Naive thymus-derived CD4-positive, alpha-beta T cell (primary cell): ENCODE results near the gene CAPN7. TPM values are rescaled to one million over a fixed set of nuclear protein-coding genes. Genes with fewer than 3 reads are reported as not detected.
A peak's percentile ranks its signal among the peaks of the same experiment; 100 is the strongest.

Experiments used
- ATAC-seq: fragments of 150-1000 bp; cut with Tn5 transposase; 2 replicates; pipeline ENCODE4 v1.10.0; 2021; ENCODE audit warnings: mild to moderate bottlenecking, moderate library complexity
- CTCF ChIA-PET: fragments of 350-600 bp; sonication (Branson Sonifier 250); formaldehyde crosslinking; loops from one replicate; lab custom pipeline; 2021; ENCODE audit warnings: antibody characterized with exemption; lab: Charles Lee
- POLR2A ChIA-PET: fragments of 350-600 bp; sonication (Branson Sonifier 250); formaldehyde crosslinking; loops from one replicate; lab custom pipeline; 2021; ENCODE audit warnings: antibody characterized with exemption, inconsistent platforms; lab: Charles Lee
- DNase-seq, 9 donors: peaks; one replicate each; pipeline versions ENCODE4 v3.0.0 to v3.0.0-alpha.2; 2020 to 2022; ENCODE audit warnings: mixed read lengths in 1 of 9
- H3K27ac ChIP-seq: one replicate; pipeline ENCODE4 v1.7.0; 2013; ENCODE audit warnings: mild to moderate bottlenecking, low read depth, low read length, moderate library complexity
- H3K27me3 ChIP-seq, 2 donors: one replicate each; pipeline ENCODE4 v1.7.0; 2013; ENCODE audit warnings: low read length in 2 of 2, mild to moderate bottlenecking in 2 of 2, moderate library complexity in 2 of 2; ENCODE audit not compliant: control insufficient read depth in 2 of 2, insufficient read depth in 2 of 2
- H3K36me3 ChIP-seq, 3 experiments: 1 replicate in 2 of 3; 2 replicates in 1 of 3; pipeline ENCODE4 v1.7.0; 2013; ENCODE audit warnings: low read length in 3 of 3, mild to moderate bottlenecking in 3 of 3, moderate library complexity in 1 of 3; ENCODE audit not compliant: insufficient read depth in 3 of 3, control insufficient read depth in 2 of 3
- H3K4me1 ChIP-seq, 2 donors: one replicate each; pipeline ENCODE4 v1.7.0; 2013; ENCODE audit warnings: low read length in 2 of 2, mild to moderate bottlenecking in 2 of 2, moderate library complexity in 1 of 2; ENCODE audit not compliant: control insufficient read depth in 2 of 2, insufficient read depth in 2 of 2
- H3K4me3 ChIP-seq: 2 replicates; pipeline ENCODE4 v1.7.0; 2013; ENCODE audit warnings: mild to moderate bottlenecking, low read length
- H3K9me3 ChIP-seq, 3 experiments: 1 replicate in 2 of 3; 2 replicates in 1 of 3; pipeline ENCODE4 v1.7.0; 2013; ENCODE audit warnings: low read length in 3 of 3; ENCODE audit not compliant: control insufficient read depth in 2 of 3
- H3K27ac Mint-ChIP-seq, 9 donors: one replicate each; pipeline ENCODE4 v1.8.0; 2020 to 2022; ENCODE audit warnings: mixed read lengths in 9 of 9, mild to moderate bottlenecking in 8 of 9, moderate library complexity in 5 of 9, inconsistent platforms in 2 of 9
- H3K27me3 Mint-ChIP-seq, 5 donors: one replicate each; pipeline ENCODE4 v1.8.0; 2021 to 2022; ENCODE audit warnings: mixed read lengths in 5 of 5, mild to moderate bottlenecking in 1 of 5
- H3K36me3 Mint-ChIP-seq, 5 donors: one replicate each; pipeline ENCODE4 v1.8.0; 2020 to 2022; ENCODE audit warnings: mixed read lengths in 5 of 5, mild to moderate bottlenecking in 3 of 5, inconsistent platforms in 1 of 5
- H3K4me1 Mint-ChIP-seq, 7 donors: one replicate each; pipeline ENCODE4 v1.8.0; 2020 to 2022; ENCODE audit warnings: mixed read lengths in 7 of 7, mild to moderate bottlenecking in 3 of 7, inconsistent platforms in 1 of 7
- H3K4me3 Mint-ChIP-seq, 10 donors: one replicate each; pipeline ENCODE4 v1.8.0; 2020 to 2022; ENCODE audit warnings: mild to moderate bottlenecking in 10 of 10, mixed read lengths in 10 of 10, moderate library complexity in 6 of 10, inconsistent platforms in 2 of 10
- H3K9me3 Mint-ChIP-seq, 11 donors: one replicate each; pipeline ENCODE4 v1.8.0; 2020 to 2022; ENCODE audit warnings: mixed read lengths in 11 of 11, mild to moderate bottlenecking in 4 of 11, inconsistent platforms in 1 of 11, moderate library complexity in 1 of 11
- intact Hi-C, 2 donors: fragments of 100-400 bp; cut with micrococcal nuclease; formaldehyde crosslinking; loops; one replicate each; pipeline ENCODE4 v1.15.1; 2023
- polyA plus RNA-seq, 2 donors: library from polyadenylated mRNA; unstranded; fragments of 300-500 nt; fragmentation: Illumina TruSeq; gene quantifications; one replicate each; pipeline ENCODE4 v1.2.3, GENCODE V29; 2021
- total RNA-seq, 6 experiments: library from RNA in 5 of 6; stranded (reverse) in 5 of 6; gene quantifications; 1 replicate in 5 of 6; 2 replicates in 1 of 6; pipeline ENCODE4 v1.2.3 and lab custom pipeline; 2021 to 2026

CAPN7 gene
- total and polyA plus RNA-seq, 7 experiments from 2014 or later, result 23.4 to 104 (median 61.5) TPM

DNA sequence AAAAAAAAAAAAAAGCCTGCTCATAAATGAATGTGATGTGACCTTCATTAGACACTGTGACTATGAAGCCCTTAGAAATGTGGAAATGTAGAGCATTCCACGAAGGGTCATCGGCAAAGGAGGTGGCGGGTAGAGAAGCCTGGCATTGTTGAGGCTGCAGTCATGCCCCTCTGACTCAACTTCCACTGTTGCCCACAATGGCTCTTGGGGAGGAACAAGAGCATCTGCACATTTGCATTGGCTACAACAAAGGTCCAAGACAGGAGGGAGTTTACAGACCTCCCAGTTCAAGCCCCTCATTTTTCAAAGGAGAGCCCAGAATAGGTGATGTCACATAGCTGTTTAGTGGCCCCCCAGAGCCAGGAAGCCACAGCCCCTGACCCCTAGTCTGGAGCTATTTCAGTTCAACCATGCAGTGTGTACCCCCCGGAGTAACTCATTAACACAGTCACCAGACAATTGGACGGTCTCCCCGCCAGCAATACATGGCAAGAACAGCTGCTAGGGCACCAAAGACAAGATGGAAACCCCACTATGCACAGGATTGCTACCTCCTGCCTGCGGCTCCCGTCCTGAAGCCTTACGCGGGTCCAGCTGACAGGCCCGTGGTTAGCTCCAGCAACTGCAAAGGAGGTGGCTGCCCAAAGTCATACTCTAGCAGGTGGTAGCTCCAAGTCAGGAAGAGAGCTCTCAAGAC, 70.1 kb downstream of the CAPN7 start:
- peaks cover 65 to 97% (median 90%) of the 10 kb centered on the region in 7 donors for H3K4me1 Mint-ChIP-seq
- ChIA-PET CTCF (interaction anchor here (0.8 to 1.7 kb wide), 4 partner anchors 11 to 57 kb away, joined by 3 to 7 read pairs (median 4); no protein-coding TSS in a partner anchor), POLR2A (interaction anchor here (0.6 to 2.3 kb wide), 8 partner anchors 9 to 57 kb away, joined by 3 to 10 read pairs (median 4); partner anchors contain the start of gene SH3BP5)
- peaks cover 0 to 26% (median 5%) of the 10 kb centered on the region in 5 donors for H3K36me3 Mint-ChIP-seq
- H3K27ac ChIP-seq, result no peak overlapping the region
- ATAC-seq, result no peak
- no peaks in the 10 kb centered on the region for H3K9me3 ChIP-seq
- intact Hi-C loops, result no loop called here
- H3K9me3 Mint-ChIP-seq, result no peaks in the 10 kb centered on the region
- H3K4me1 ChIP-seq, result peaks cover 47 to 61% of the 10 kb centered on the region in 2 donors
- no peak for DNase-seq
- H3K36me3 ChIP-seq, result no peaks in the 10 kb centered on the region
- peaks cover 0 to 3% (median 0%) of the 10 kb centered on the region in 5 donors for H3K27me3 Mint-ChIP-seq
- H3K27me3 ChIP-seq, result no peaks in the 10 kb centered on the region
- H3K4me3 Mint-ChIP-seq, result peak overlapping the region in 2 of 10 donors; percentile 17 to 21
- H3K27ac Mint-ChIP-seq, result peak overlapping the region in 4 of 9 donors; percentile 21 to 93 (median 60)
- no peak overlapping the region for H3K4me3 ChIP-seq

DNA sequence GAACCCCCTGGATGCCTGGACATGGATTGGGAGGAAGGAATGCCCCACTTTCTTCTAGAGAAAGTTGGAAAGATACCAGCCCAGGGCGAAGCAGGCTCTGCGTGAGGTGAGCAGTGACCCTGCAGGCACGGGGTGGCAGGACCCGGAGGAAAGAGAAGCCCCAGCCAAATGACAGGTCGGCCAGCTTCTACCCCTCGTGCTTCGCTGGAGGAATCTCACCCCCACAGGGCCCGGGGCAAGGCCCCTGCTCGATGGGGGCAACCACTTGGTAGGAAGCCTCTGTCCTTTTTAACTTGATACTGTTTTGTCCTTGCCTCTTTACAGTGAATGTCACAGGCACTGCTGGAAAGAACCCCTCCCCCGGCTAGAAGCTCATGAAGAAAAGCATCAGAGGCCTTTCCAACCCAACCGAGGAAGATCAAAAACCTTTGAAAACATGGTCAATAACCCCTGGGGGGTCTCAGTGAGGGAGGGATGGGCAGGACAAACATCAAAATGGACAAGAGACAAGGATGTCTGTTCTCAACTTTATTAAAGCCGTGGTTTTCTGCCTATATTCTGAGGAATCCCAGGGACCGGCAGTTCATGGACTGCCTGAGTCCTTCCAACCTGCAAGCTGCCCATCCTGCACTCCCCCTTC, 71.9 kb downstream of the CAPN7 start:
- POLR2A ChIA-PET, result interaction anchor here (0.7 to 1.5 kb wide), 3 partner anchors 11 to 70 kb away, joined by 3 to 5 read pairs (median 4); no protein-coding TSS in a partner anchor
- Mint-ChIP-seq H3K4me3 (peak overlapping the region in 2 of 10 donors; percentile 10 to 20), H3K9me3 (no peaks in the 10 kb centered on the region), H3K27me3 (no peaks in the 10 kb centered on the region), H3K27ac (peak overlapping the region in 1 of 9 donors; percentile 36), H3K36me3 (peaks cover 0 to 24% (median 3%) of the 10 kb centered on the region in 5 donors), H3K4me1 (peaks cover 50 to 94% (median 92%) of the 10 kb centered on the region in 7 donors)
- Histone ChIP-seq H3K27ac (no peak overlapping the region), H3K4me3 (no peak overlapping the region), H3K4me1 (peaks cover 38 to 44% of the 10 kb centered on the region in 2 donors), H3K36me3 (no peaks in the 10 kb centered on the region), H3K27me3 (no peaks in the 10 kb centered on the region), H3K9me3 (no peaks in the 10 kb centered on the region)
- no peak for DNase-seq
- CTCF ChIA-PET, result interaction anchor here (0.6 to 1.7 kb wide), 3 partner anchors 10 to 75 kb away, joined by 3 to 7 read pairs (median 5); no protein-coding TSS in a partner anchor
- intact Hi-C loops, result no loop called here
- ATAC-seq, result no peak

DNA sequence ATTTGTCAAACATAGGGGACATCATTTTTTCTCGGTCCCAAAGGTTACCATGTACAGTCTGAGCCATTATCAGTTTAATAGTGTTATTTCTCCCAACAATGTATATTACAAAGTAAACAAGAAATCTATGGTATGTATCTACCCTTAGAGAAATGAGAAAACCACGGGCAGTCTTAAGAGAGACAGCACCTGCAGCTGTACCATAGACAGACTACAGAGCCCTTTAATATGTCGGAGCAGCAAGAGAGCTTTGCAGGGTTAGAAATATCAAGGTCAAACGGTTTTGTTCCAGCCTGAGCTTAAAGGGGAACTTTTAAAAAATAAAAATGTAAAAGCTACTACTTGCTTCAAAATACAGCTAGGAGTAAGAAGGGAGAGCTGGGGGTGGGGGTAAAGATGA, 73.2 kb downstream of the CAPN7 start:
- POLR2A ChIA-PET, result interaction anchor here (0.8 to 1.2 kb wide), 4 partner anchors 9 to 44 kb away, joined by 3 read pairs; no protein-coding TSS in a partner anchor
- H3K4me1 Mint-ChIP-seq, result peaks cover 43 to 94% (median 90%) of the 10 kb centered on the region in 7 donors
- H3K4me3 Mint-ChIP-seq, result peak overlapping the region in 3 of 10 donors; percentile 7 to 24 (median 8)

GRCh38 chr3:15279671-15280402, 73.8 kb downstream of the CAPN7 start:
- Histone ChIP-seq H3K4me1 (peaks cover 39 to 50% of the 10 kb centered on the region in 2 donors), H3K9me3 (no peaks in the 10 kb centered on the region), H3K4me3 (no peak overlapping the region), H3K36me3 (no peaks in the 10 kb centered on the region), H3K27me3 (no peaks in the 10 kb centered on the region), H3K27ac (no peak overlapping the region)
- DNase-seq, result no peak
- CTCF ChIA-PET, result interaction anchor here (0.6 to 1.7 kb wide), 5 partner anchors 12 to 53 kb away, joined by 3 to 7 read pairs (median 4); partner anchors contain the start of gene SH3BP5
- Mint-ChIP-seq H3K4me1 (peaks cover 42 to 95% (median 90%) of the 10 kb centered on the region in 7 donors), H3K9me3 (no peaks in the 10 kb centered on the region), H3K4me3 (peak overlapping the region in 4 of 10 donors; percentile 21 to 55 (median 25)), H3K27ac (peak overlapping the region in 4 of 9 donors; percentile 6 to 59 (median 26)), H3K36me3 (peaks cover 0 to 17% (median 9%) of the 10 kb centered on the region in 5 donors), H3K27me3 (no peaks in the 10 kb centered on the region)
- POLR2A ChIA-PET, result interaction anchor here (0.8 to 2.2 kb wide), 6 partner anchors 9 to 44 kb away, joined by 3 to 9 read pairs (median 3); no protein-coding TSS in a partner anchor
- no peak for ATAC-seq
- intact Hi-C loops, result no loop called here

More for the DNA sequence above, 73.2 kb downstream of the CAPN7 start:
- ATAC-seq (no peak), DNase-seq (no peak)
- Histone ChIP-seq H3K36me3 (no peaks in the 10 kb centered on the region), H3K4me1 (peaks cover 35 to 50% of the 10 kb centered on the region in 2 donors), H3K4me3 (no peak overlapping the region), H3K27ac (no peak overlapping the region), H3K9me3 (no peaks in the 10 kb centered on the region), H3K27me3 (no peaks in the 10 kb centered on the region)
- Mint-ChIP-seq H3K27me3 (no peaks in the 10 kb centered on the region), H3K9me3 (no peaks in the 10 kb centered on the region), H3K36me3 (peaks cover 0 to 21% (median 7%) of the 10 kb centered on the region in 5 donors), H3K27ac (peak overlapping the region in 2 of 9 donors; percentile 38 to 64)
- intact Hi-C loops, result no loop called here
- CTCF ChIA-PET, result interaction anchor here (0.6 to 1.7 kb wide), 6 partner anchors 11 to 54 kb away, joined by 3 to 7 read pairs (median 4); partner anchors contain the start of gene SH3BP5

GRCh38 chr3:15280853-15281532, 74.9 kb downstream of the CAPN7 start:
- Histone ChIP-seq H3K4me1 (peaks cover 32 to 46% of the 10 kb centered on the region in 2 donors), H3K27ac (no peak overlapping the region), H3K4me3 (no peak overlapping the region), H3K36me3 (peaks cover 0 to 2% (median 0%) of the 10 kb centered on the region in 3 experiments), H3K27me3 (no peaks in the 10 kb centered on the region), H3K9me3 (no peaks in the 10 kb centered on the region)
- ChIA-PET CTCF (no interaction called here), POLR2A (interaction anchor here (1.0 to 2.2 kb wide), 2 partner anchors 10 to 30 kb away, joined by 3 to 9 read pairs; no protein-coding TSS in a partner anchor)
- H3K27ac Mint-ChIP-seq, result peak overlapping the region in 3 of 9 donors; percentile 41 to 50 (median 47)
- peak overlapping the region in 3 of 10 donors; percentile 14 to 55 (median 28) for H3K4me3 Mint-ChIP-seq
- no peaks in the 10 kb centered on the region for H3K27me3 Mint-ChIP-seq
- H3K4me1 Mint-ChIP-seq, result peaks cover 43 to 95% (median 90%) of the 10 kb centered on the region in 7 donors
- DNase-seq (no peak), ATAC-seq (no peak)
- intact Hi-C loops, result no loop called here
- no peaks in the 10 kb centered on the region for H3K9me3 Mint-ChIP-seq
- peaks cover 0 to 19% (median 12%) of the 10 kb centered on the region in 5 donors for H3K36me3 Mint-ChIP-seq
